Ecto neural progenitor cell (in vitro differentiated cells): ENCODE data around the gene CHIA.

Experiments used
- DNase-seq: peaks from one replicate; pipeline ENCODE4 v3.0.0-alpha.2; 2018; ENCODE audit warnings: low spot score

The CHIA gene

DNA sequence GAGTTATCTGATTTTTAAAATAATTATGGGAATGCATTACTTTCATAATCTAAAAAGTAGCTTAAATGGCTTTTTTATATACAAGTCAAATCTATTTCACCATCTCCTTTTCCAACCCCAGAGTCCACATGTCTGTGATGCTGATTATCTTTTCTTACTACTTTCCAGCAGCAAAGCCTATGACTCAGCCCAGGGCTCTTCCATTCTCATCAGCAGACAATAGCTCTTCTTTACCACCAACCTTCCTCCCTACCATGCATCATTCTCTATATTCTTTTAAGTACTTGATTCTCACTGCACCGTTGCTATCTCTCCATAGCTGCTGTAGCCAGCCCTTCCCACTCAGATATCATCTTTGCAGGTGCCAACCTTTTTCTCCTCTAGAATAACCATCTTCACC is 75.6 kb downstream of the CHIA start:
- DNase-seq = no peak

DNA sequence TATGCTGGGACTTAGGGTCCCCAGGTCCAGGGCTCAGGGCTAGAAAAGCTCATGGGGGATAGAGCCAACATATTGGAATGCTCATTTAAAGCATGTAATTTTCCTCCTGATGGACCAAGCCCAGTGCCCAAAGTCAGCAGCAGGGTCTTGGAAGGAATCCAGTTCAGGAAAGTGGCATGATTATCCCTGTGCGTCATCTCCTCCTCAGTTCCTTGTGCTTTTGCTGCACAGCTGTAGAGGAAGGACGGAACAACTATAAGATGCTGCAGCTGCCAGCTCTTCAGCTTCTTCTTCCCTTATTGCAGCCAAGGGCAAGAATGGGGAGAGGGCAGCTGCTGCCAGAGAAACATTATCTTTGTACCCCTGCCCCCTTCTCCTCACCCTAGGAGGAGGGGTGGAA is 78.5 kb downstream of the CHIA start:
- DNase-seq = no peak

DNA sequence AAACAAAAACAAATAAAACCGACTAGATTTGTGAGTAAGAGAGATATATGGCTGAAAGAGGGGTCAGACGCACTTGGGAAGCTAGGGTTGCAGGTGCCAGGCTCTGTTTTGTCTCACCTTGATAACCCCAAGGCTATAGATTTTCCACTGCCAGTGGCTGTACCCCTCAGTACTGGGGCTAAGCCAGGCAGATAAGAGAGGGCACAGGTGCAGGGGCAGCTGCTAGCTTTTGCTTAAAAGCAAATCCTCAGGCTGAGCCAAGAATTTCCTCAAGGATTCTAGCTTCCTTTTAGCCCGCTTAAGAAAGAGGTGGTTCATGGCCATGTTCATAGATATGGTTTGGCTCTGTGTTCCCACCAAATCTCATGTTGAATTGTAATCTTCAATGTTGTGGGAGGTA is 79.0 kb downstream of the CHIA start:
- DNase-seq = no peak
